ENCODE results near the gene PTCD2. TPM values are rescaled to one million over a fixed set of nuclear protein-coding genes. Genes with fewer than 3 reads are reported as not detected.

PTCD2 gene
- total RNA-seq, 1 experiment from 2014 or later, result 11.6 TPM

DNA sequence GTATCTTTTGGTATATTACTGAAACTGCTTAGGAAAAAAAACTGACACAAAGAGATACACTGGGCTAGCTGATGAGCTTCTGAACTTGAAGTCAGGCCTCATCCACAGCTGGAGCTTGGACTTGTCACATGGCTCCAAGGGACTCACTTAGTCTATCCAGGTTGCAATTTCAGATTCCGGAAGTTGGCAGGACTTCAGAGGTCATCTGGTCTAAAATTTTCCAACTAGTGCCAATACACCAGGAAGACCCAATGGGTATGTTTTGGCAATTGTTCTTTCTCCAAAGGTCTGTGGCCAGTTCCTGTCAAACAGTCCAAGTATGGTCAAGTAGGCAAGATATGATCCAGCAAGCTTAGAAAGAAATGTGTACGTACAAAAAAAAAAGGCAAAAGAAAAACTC is 36.8 kb upstream of the PTCD2 start:
- H3K36me3 ChIP-seq (ENCODE audit: control insufficient read depth, insufficient read depth, low read length), result no peaks in the 10 kb centered on the region
- intact Hi-C loops (cut with micrococcal nuclease; ENCODE audit: unreplicated experiment), result no loop called here
- no peaks in the 10 kb centered on the region for H3K9me3 ChIP-seq
- peak overlapping the region; percentile 74 for H3K27ac Mint-ChIP-seq (ENCODE audit: unreplicated experiment)
- CTCF ChIA-PET, result no interaction called here
- H3K27me3 Mint-ChIP-seq (ENCODE audit: insufficient read depth, unreplicated experiment), result no peaks in the 10 kb centered on the region
- H3K36me3 Mint-ChIP-seq (ENCODE audit: insufficient read depth, unreplicated experiment), result peaks cover 28% of the 10 kb centered on the region
- H3K27me3 ChIP-seq (replicated peaks; ENCODE audit: control insufficient read depth, insufficient read depth, low read length), result no peaks in the 10 kb centered on the region
- TF ChIP-seq, protein P1, sequence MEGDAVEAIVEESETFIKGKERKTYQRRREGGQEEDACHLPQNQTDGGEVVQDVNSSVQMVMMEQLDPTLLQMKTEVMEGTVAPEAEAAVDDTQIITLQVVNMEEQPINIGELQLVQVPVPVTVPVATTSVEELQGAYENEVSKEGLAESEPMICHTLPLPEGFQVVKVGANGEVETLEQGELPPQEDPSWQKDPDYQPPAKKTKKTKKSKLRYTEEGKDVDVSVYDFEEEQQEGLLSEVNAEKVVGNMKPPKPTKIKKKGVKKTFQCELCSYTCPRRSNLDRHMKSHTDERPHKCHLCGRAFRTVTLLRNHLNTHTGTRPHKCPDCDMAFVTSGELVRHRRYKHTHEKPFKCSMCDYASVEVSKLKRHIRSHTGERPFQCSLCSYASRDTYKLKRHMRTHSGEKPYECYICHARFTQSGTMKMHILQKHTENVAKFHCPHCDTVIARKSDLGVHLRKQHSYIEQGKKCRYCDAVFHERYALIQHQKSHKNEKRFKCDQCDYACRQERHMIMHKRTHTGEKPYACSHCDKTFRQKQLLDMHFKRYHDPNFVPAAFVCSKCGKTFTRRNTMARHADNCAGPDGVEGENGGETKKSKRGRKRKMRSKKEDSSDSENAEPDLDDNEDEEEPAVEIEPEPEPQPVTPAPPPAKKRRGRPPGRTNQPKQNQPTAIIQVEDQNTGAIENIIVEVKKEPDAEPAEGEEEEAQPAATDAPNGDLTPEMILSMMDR (IDR thresholded peaks at IDR 0.05; ENCODE audit: insufficient read depth in 1 of 2, low read depth in 1 of 2, low read length in 1 of 2, severe bottlenecking in 1 of 2, unreplicated experiment in 1 of 2), result no peak
- no TSS peak for BruUV-seq (replicated peaks)
- no peak overlapping the region for H3K4me3 Mint-ChIP-seq (ENCODE audit: unreplicated experiment)
- no peak overlapping the region for H3K4me3 ChIP-seq (ENCODE audit: low read depth, low read length)
- H3K4me1 Mint-ChIP-seq (ENCODE audit: low read depth, unreplicated experiment), result peaks cover 12% of the 10 kb centered on the region
- DNase-seq, result no peak
- no peaks in the 10 kb centered on the region for H3K9me3 Mint-ChIP-seq (ENCODE audit: unreplicated experiment)
- POLR2A ChIA-PET, result no interaction called here
- 0 out of 2 replicates have a peak, but pooled peaks cover 12% of the 10 kb centered on the region for H3K4me1 ChIP-seq

DNA sequence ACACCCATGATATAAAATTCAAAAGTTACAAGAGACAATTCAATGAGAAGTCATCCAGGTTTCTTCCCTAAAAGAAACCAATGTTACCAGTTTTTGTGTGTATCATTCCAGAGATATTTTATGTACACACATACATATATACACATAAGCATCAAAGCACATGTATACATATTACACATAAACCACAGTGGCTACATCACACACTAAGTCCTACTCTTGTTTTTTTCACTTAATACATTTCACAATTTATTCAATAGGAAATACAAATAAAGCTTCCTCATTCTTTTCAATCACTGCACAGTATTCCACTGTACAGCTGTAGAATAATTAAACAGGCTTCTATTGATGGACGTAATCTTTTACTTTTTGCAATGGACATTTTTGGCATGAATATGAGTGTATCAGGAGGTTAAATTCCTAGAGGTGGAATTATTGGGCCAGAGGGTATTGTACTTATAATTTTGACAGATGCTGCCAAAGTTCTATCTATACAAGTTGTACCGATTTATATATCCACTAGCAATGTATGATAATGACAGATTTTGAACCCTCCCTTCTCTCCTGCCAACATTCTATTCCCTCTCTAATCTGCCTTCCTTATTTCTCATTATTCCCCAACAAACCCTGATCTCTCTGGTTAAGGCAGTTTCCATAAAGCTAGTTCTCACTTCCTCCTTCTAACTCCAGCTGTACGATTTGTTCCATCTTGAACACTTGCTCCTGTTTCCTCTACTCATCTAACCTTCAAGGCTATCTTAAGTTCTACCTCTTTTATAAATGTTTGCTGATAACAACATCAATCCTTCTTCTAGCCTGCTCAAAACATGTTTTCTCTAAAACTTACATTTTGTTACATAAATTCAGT is 35.4 kb upstream of the PTCD2 start:
- H3K9me3 Mint-ChIP-seq (ENCODE audit: unreplicated experiment), result no peaks in the 10 kb centered on the region
- POLR2A ChIA-PET, result no interaction called here
- peak overlapping the region; percentile 3 for H3K27ac Mint-ChIP-seq (ENCODE audit: unreplicated experiment)
- no TSS peak for BruUV-seq (replicated peaks)
- no peak for DNase-seq
- Histone ChIP-seq H3K36me3 (ENCODE audit: control insufficient read depth, insufficient read depth, low read length) (no peaks in the 10 kb centered on the region), H3K4me3 (ENCODE audit: low read depth, low read length) (no peak overlapping the region), H3K9me3 (no peaks in the 10 kb centered on the region), H3K4me1 (0 out of 2 replicates have a peak, but pooled peaks cover 12% of the 10 kb centered on the region), H3K27me3 (replicated peaks; ENCODE audit: control insufficient read depth, insufficient read depth, low read length) (no peaks in the 10 kb centered on the region)
- H3K4me3 Mint-ChIP-seq (ENCODE audit: unreplicated experiment), result no peak overlapping the region
- TF ChIP-seq, protein P1 (IDR thresholded peaks at IDR 0.05; ENCODE audit: insufficient read depth in 1 of 2, low read depth in 1 of 2, low read length in 1 of 2, severe bottlenecking in 1 of 2, unreplicated experiment in 1 of 2), result no peak
- peaks cover 31% of the 10 kb centered on the region for H3K36me3 Mint-ChIP-seq (ENCODE audit: insufficient read depth, unreplicated experiment)
- no peaks in the 10 kb centered on the region for H3K27me3 Mint-ChIP-seq (ENCODE audit: insufficient read depth, unreplicated experiment)
- H3K4me1 Mint-ChIP-seq (ENCODE audit: low read depth, unreplicated experiment), result peaks cover 12% of the 10 kb centered on the region
- intact Hi-C loops (cut with micrococcal nuclease; ENCODE audit: unreplicated experiment), result no loop called here
- CTCF ChIA-PET, result no interaction called here

DNA sequence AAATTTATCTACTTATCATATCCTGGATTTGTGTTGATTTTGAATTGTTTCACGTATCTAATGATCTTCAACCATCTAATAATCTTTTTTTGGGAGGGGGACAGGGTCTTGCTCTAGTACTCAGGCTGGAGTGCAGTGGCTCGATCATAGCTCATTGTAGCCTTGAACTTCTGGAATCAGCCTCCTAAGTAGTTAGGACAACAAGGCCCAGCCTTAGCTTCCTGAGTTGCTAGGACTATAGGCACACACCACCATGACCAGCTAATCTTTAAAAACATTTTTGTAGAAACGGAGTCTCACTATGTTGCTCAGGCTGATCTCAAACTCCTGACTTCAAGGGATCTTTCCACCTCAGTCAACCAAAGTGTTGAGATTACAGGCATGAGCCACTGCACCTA is 34.8 kb upstream of the PTCD2 start:
- peaks cover 12% of the 10 kb centered on the region for H3K4me1 Mint-ChIP-seq (ENCODE audit: low read depth, unreplicated experiment)
- peaks cover 33% of the 10 kb centered on the region for H3K36me3 Mint-ChIP-seq (ENCODE audit: insufficient read depth, unreplicated experiment)
- ChIA-PET POLR2A (no interaction called here), CTCF (no interaction called here)
- Histone ChIP-seq H3K4me1 (0 out of 2 replicates have a peak, but pooled peaks cover 12% of the 10 kb centered on the region), H3K36me3 (ENCODE audit: control insufficient read depth, insufficient read depth, low read length) (no peaks in the 10 kb centered on the region), H3K4me3 (ENCODE audit: low read depth, low read length) (no peak overlapping the region), H3K27me3 (replicated peaks; ENCODE audit: control insufficient read depth, insufficient read depth, low read length) (no peaks in the 10 kb centered on the region), H3K9me3 (no peaks in the 10 kb centered on the region)
- no peak overlapping the region for H3K4me3 Mint-ChIP-seq (ENCODE audit: unreplicated experiment)
- DNase-seq, result no peak
- no TSS peak for BruUV-seq (replicated peaks)
- H3K9me3 Mint-ChIP-seq (ENCODE audit: unreplicated experiment), result no peaks in the 10 kb centered on the region
- peak overlapping the region; percentile 3 for H3K27ac Mint-ChIP-seq (ENCODE audit: unreplicated experiment)
- no peaks in the 10 kb centered on the region for H3K27me3 Mint-ChIP-seq (ENCODE audit: insufficient read depth, unreplicated experiment)
- intact Hi-C loops (cut with micrococcal nuclease; ENCODE audit: unreplicated experiment), result no loop called here
- TF ChIP-seq, protein P1 (IDR thresholded peaks at IDR 0.05; ENCODE audit: insufficient read depth in 1 of 2, low read depth in 1 of 2, low read length in 1 of 2, severe bottlenecking in 1 of 2, unreplicated experiment in 1 of 2), result no peak
